ENCODE results near the gene SNCAIP. TPM values are rescaled to one million over a fixed set of nuclear protein-coding genes. Genes with fewer than 3 reads are reported as not detected.

Gene SNCAIP
- total and polyA plus RNA-seq, 2 experiments from 2014 or later: 6.1 to 11.9 TPM

- H3K4me2 ChIP-seq: no peak overlapping the region
- ATAC-seq: no peak
Observed at GRCh38 chr5:122480146-122480545, 168.1 kb downstream of the SNCAIP start.

More at GRCh38 chr5:122480146-122480545, 168.1 kb downstream of the SNCAIP start:
- no peaks in the 10 kb centered on the region for H3K79me2 ChIP-seq (replicated peaks; ENCODE audit: insufficient read depth)
- TF ChIP-seq NANOG (IDR thresholded peaks at IDR 0.05; ENCODE audit: borderline replicate concordance) (no peak), ZNF462 (CRISPR knock-in tag; IDR thresholded peaks at IDR 0.05) (no peak), ZNF114 (CRISPR knock-in tag; IDR thresholded peaks at IDR 0.05) (no peak), EZH2 (IDR thresholded peaks at IDR 0.05; ENCODE audit: low read depth, unreplicated experiment) (no peak), CREB1 (CRISPR knock-in tag; IDR thresholded peaks at IDR 0.05; ENCODE audit: low read depth) (no peak), REST (IDR thresholded peaks at IDR 0.05; ENCODE audit: unreplicated experiment) (no peak), ZNF331 (CRISPR knock-in tag; IDR thresholded peaks at IDR 0.05; ENCODE audit: low read depth) (no peak), STAT1 (IDR thresholded peaks at IDR 0.05; ENCODE audit: unreplicated experiment) (no peak), EZH2phosphoT487 (IDR thresholded peaks at IDR 0.05; ENCODE audit: unreplicated experiment) (no peak), ETS1 (IDR thresholded peaks at IDR 0.05) (no peak), CTCF (conservative IDR thresholded peaks at IDR 0.05; ENCODE audit: low read depth in 2 of 2) (no peak), JUNB (IDR thresholded peaks at IDR 0.05; ENCODE audit: unreplicated experiment) (no peak), POLR2AphosphoS5 (IDR thresholded peaks at IDR 0.05; ENCODE audit: low read depth) (no peak)
- H3K4me3 Mint-ChIP-seq: no peak overlapping the region
- H4K20me1 ChIP-seq (replicated peaks; ENCODE audit: insufficient read depth): no peaks in the 10 kb centered on the region
- no peak overlapping the region for H2AFZ ChIP-seq
- H3F3A ChIP-seq (replicated peaks; ENCODE audit: low read depth): no peaks in the 10 kb centered on the region
- peaks cover 6% of the 10 kb centered on the region; the same call in 1 of the 3 replicates for H3K36me3 Mint-ChIP-seq (ENCODE audit: low read depth)
- H3K4me1 ChIP-seq (ENCODE audit: insufficient read depth): no peaks in the 10 kb centered on the region
- no peak overlapping the region for H3K27ac ChIP-seq (ENCODE audit: low read depth)
- no peak for DNase-seq (ENCODE audit: low spot score)
- no peak overlapping the region for H3K4me3 ChIP-seq
- H3K4me1 Mint-ChIP-seq: peaks cover 8% of the 10 kb centered on the region
- peaks cover 7% of the 10 kb centered on the region; the same call in 1 of the 3 replicates for H3K9me3 Mint-ChIP-seq
- no peaks in the 10 kb centered on the region for H3K36me3 ChIP-seq (ENCODE audit: insufficient read depth)
- H3K27me3 Mint-ChIP-seq (ENCODE audit: insufficient read depth, low read depth, poor library complexity): no peaks in the 10 kb centered on the region
- no peaks in the 10 kb centered on the region for H3K27me3 ChIP-seq (ENCODE audit: insufficient read depth)
- no peak overlapping the region for H3K27ac Mint-ChIP-seq
- H3K9me2 ChIP-seq (ENCODE audit: insufficient read depth): no peaks in the 10 kb centered on the region

All from GM23338 (cell line).